Activated CD4-positive, alpha-beta T cell treated with anti-CD3 and anti-CD28 coated beads, Interleukin-10, Interleukin-2, amounts not matched to agents 100 ng/mL and 50 ng/mL, durations not matched to agents 16 hours and 8 hours (primary cell): ENCODE results near the gene SLC25A36.
A peak's percentile ranks its signal among the peaks of the same experiment; 100 is the strongest.
"Not testable (repeated sequence)": the region's sequence is repeated elsewhere in the genome, so short reads cannot be mapped to it uniquely, and the experiment has no call there.

Experiments
- DNase-seq: peaks from one replicate; pipeline ENCODE4 v3.0.0-alpha.2; 2020

Gene SLC25A36

DNA sequence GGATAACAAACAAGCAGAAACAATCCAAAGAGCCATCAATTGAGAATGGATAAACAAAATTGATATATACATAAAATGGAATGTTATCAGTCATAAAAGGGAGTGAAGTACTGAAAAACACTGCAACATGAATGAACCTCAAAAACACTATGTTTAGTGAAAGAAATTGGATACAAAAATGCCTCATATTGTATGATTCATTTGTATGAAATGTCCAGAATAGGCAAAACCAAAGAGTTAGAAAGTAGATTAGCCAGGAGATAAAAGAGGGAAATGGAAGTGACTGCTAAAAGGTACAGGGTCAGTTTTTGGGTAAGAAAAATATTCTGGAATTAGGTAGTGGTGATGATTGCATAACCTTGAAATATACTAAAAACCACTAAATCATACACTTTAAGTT lies 9.8 kb upstream of the SLC25A36 start:
- DNase-seq = no peak

- DNase-seq = no peak
Measured at GRCh38 chr3:140933109-140933508, 8.5 kb upstream of the SLC25A36 start.

GRCh38 chr3:140933552-140933951 lies 8.1 kb upstream of the SLC25A36 start:
- no peak for DNase-seq

DNA sequence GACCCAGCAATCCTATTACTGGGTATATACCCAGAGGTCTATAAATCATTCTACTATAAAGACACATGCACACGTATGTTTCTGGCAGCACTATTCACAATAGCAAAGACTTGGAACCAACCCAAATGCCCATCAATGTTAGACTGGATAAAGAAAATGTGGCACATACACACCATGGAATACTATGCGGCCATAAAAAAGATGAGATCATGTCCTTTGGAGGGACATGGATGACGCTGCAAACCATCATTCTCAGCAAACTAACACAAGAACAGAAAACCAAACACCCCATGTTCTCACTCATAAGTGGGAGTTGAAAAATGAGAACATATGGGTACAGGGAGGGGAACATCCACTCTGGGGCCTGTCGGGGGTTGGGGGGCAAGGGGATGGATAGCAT lies 2.3 kb upstream of the SLC25A36 start:
- DNase-seq = not testable (repeated sequence)

GRCh38 chr3:140941090-140941433 lies 574 bp upstream of the SLC25A36 start:
- DNase-seq = no peak

GRCh38 chr3:140942221-140943104 lies 827 bp downstream of the SLC25A36 start:
- peak; percentile 58 for DNase-seq

GRCh38 chr3:140943781-140944552 lies 2.3 kb downstream of the SLC25A36 start:
- no peak for DNase-seq

- DNase-seq = no peak
Measured at GRCh38 chr3:140948460-140949249, 7.0 kb downstream of the SLC25A36 start.

DNA sequence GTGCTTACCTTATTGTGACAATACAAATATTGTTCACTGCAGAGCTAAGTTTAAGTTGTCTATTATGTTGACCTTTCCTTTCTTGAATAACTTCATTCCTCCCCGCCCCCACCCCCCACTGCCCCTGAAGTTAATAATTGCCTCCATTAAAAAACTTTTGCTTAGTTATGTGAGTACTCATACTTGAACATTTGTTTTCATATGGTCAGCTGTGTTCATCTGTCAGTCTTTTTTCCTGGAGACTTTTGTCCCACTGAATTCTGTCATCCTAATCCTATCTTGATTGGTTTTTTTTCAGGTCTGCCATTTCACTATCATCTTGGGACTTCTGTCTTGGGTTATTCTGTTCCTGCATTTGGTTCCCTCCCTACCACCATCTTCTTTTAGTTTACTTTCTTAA lies 8.5 kb downstream of the SLC25A36 start:
- no peak for DNase-seq

DNA sequence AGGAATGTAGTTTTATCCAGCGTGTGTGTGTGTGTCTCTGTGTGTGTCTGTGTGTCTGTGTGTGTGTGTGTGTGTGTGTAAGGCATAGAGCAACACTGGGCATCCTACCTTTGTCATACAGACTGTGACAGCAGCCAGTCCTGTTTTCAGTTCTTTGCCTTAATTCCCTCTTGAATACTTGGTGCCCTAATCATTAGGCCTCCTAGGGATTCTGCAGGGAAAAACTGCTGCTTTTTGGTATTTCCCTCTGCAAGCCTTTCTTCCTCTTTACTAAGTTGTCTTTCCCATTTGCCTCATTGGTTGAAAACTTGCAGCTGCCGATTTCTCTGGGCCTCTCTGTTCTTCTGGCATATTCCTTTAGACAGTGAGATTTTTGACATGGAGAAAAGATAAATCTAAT lies 9.2 kb downstream of the SLC25A36 start:
- DNase-seq = no peak

GRCh38 chr3:140951750-140952149 lies 10.1 kb downstream of the SLC25A36 start:
- not testable (repeated sequence) for DNase-seq

DNA sequence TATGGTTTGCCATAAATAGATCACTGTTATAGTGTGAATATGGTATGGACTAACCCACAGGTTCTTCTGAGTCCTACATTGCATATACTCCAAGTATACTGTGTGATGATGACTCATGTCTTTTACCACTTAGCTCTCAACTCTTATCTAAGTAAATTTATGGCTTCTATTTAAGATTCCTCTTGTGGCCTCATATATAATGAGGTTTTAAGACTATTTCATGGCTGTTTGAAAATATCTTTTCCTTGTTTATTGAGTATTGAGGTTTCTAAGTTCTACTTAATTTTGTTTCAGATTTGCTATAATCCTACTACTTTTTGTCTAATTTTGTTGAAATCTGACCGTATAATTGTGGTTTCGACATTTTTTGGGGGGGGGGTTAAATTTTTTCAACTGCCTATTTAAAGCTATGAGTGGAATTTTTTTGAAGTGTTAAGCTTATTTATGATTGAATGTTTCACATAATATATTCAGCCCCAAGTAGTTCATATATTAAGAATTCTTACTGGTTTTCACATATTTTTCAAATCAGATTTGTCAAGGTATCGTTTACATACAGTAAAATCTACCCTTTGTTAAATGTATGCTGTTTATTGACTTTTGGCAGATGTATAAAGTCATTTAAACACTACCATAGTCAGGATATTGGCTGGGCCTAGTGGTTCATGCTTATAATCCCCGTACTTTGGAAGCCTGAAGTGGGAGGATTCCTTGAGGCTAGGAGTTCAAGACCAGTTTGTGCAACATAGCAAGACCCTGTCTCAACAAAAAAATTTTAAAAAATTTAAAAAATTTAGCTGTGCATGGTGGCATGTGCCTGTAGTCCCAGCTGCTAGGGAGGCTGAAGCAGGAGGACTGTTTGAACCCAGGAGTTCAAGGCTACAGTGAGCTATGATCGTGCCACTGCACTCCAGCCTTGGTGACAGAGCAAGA lies 11.7 kb downstream of the SLC25A36 start:
- DNase-seq = no peak

- no peak for DNase-seq
Measured at GRCh38 chr3:140954576-140954975, 12.9 kb downstream of the SLC25A36 start.

DNA sequence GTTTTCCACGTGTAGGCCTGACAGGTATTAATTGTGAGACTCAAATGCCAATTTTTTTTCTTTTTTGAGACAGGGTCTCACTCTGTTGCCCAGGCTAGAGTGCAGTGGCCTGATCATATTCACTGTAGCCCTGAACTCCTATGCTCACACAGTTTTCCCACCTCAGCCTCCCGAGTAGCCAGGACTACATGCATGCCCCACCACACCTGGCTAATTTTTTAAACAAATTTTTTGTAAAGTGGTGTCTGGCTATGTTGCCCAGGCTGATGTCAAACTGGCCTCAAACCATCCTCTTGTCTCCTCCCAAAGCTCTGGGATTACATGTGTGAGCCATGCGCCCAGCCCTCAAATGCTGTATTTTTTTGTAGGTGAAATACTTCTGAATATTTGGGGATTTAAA lies 14.0 kb downstream of the SLC25A36 start:
- no peak for DNase-seq

GRCh38 chr3:140956058-140956835 lies 14.6 kb downstream of the SLC25A36 start:
- DNase-seq = no peak

GRCh38 chr3:140972833-140973232 lies 31.2 kb downstream of the SLC25A36 start:
- no peak for DNase-seq

GRCh38 chr3:140974900-140975299 lies 33.3 kb downstream of the SLC25A36 start:
- DNase-seq = no peak

GRCh38 chr3:140980663-140981062 lies 39.0 kb downstream of the SLC25A36 start:
- no peak for DNase-seq

DNA sequence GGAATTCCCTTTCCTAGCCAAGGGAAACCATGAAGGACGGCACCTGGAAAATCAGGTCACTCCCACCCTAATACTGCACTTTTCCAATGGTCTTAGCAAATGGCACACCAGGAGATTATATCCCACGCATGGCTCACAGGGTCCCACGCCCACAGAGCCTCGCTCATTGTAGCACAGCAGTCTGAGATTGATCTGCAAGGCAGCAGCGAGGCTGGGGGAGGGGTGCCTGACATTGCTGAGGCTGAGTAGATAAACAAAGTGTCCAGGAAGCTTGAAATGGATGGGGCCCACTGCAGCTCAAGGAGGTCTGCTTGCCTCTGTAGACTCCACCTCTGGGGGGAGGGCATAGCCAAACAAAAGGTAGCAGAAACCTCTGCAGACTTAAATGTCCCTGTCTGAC lies 46.2 kb downstream of the SLC25A36 start:
- not testable (repeated sequence) for DNase-seq

DNA sequence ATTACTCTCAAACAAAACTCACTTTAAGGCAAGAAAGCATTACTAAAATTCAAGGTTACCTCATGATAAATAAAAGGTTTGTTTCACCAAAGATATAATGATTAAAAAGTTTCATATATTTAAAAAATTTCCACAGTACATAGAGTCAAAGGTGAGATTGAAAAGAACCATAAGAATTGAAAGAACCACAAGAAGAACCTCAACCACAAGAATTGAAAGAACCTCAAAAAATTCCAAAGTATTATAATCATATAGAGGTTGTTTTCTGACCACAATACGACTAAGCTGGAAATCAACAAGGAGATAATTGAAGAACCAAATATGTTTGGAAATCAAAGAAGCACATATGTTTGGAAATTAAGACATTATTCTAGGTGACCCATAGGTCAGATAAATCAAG lies 52.7 kb downstream of the SLC25A36 start:
- DNase-seq = no peak

GRCh38 chr3:140994861-140995260 lies 53.2 kb downstream of the SLC25A36 start:
- DNase-seq = not testable (repeated sequence)
